Neuron (in vitro differentiated cells): Measurements from ENCODE around the gene KCNAB1.

Source experiments
- H2AFZ ChIP-seq: one replicate; pipeline ENCODE4 v1.6.1; 2013; ENCODE audit warnings: low read depth, mild to moderate bottlenecking, inconsistent platforms, low read length, moderate library complexity
- H3K27me3 ChIP-seq: one replicate; pipeline ENCODE4 v1.6.1; 2013; ENCODE audit warnings: low read length; ENCODE audit not compliant: insufficient read depth
- H3K36me3 ChIP-seq: one replicate; pipeline ENCODE4 v1.6.1; 2013; ENCODE audit warnings: low read length; ENCODE audit not compliant: insufficient read depth
- H3K4me1 ChIP-seq: one replicate; pipeline ENCODE4 v1.6.1; 2013; ENCODE audit warnings: low read length; ENCODE audit not compliant: insufficient read depth
- H3K4me3 ChIP-seq: 2 replicates; pipeline ENCODE4 v1.5.1; 2013; ENCODE audit warnings: mild to moderate bottlenecking, low read length, moderate library complexity
- H3K9me3 ChIP-seq: one replicate; pipeline ENCODE4 v1.6.1; 2013; ENCODE audit warnings: low read length

The KCNAB1 gene

GRCh38 chr3:156495816-156496215 lies 375.4 kb downstream of the KCNAB1 start:
- H2AFZ ChIP-seq, result no peak overlapping the region
- peaks cover 2% of the 10 kb centered on the region for H3K9me3 ChIP-seq
- H3K27me3 ChIP-seq, result no peaks in the 10 kb centered on the region
- no peaks in the 10 kb centered on the region for H3K36me3 ChIP-seq
- H3K4me3 ChIP-seq, result no peak overlapping the region
- peaks cover 3% of the 10 kb centered on the region for H3K4me1 ChIP-seq

DNA sequence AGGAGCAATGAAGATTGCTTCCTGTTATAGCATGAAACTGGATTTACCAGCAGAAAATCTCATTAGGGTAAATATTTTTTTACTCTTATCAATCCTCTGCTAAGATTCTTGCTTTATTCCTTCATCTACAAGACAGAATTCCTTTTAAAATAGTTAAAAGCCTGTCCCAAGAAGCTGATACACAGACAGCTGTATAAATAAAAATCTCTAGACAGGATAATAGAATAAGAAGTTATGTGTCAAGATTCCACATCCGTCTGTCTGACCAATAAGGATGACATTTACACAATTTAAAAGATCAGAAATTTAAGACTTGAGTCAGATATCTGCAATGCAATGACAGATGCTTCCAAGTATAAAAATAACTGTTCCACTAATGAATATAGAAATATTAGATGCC lies 376.9 kb downstream of the KCNAB1 start:
- Histone ChIP-seq H2AFZ (no peak overlapping the region), H3K27me3 (no peaks in the 10 kb centered on the region), H3K9me3 (peaks cover 2% of the 10 kb centered on the region), H3K4me3 (no peak overlapping the region), H3K36me3 (no peaks in the 10 kb centered on the region), H3K4me1 (peaks cover 3% of the 10 kb centered on the region)

- Histone ChIP-seq H2AFZ (no peak overlapping the region), H3K9me3 (peaks cover 2% of the 10 kb centered on the region), H3K4me3 (no peak overlapping the region), H3K27me3 (no peaks in the 10 kb centered on the region), H3K36me3 (no peaks in the 10 kb centered on the region), H3K4me1 (peaks cover 3% of the 10 kb centered on the region)
These were observed 377.9 kb downstream of the KCNAB1 start for GRCh38 chr3:156498307-156498706.

DNA sequence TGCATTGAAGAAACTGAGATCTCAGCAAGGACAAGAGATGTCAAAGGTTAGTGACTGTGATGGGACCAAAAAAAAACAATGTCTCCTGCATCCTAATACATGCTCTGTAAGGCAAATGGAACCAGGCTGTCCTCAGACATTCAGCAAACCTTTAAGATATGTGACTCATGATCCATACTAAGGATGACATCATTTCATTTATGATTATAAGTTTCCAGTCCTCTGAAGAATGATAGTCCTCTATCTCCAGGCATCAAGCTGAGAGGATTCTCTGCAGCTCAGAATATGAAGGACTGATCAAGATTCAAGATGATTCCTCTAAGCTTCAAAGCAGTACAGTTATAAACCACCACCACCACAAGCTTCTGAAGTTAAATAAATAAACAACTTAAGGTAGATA lies 386.9 kb downstream of the KCNAB1 start:
- Histone ChIP-seq H2AFZ (no peak overlapping the region), H3K4me3 (no peak overlapping the region), H3K4me1 (no peaks in the 10 kb centered on the region), H3K9me3 (no peaks in the 10 kb centered on the region), H3K27me3 (no peaks in the 10 kb centered on the region), H3K36me3 (no peaks in the 10 kb centered on the region)

DNA sequence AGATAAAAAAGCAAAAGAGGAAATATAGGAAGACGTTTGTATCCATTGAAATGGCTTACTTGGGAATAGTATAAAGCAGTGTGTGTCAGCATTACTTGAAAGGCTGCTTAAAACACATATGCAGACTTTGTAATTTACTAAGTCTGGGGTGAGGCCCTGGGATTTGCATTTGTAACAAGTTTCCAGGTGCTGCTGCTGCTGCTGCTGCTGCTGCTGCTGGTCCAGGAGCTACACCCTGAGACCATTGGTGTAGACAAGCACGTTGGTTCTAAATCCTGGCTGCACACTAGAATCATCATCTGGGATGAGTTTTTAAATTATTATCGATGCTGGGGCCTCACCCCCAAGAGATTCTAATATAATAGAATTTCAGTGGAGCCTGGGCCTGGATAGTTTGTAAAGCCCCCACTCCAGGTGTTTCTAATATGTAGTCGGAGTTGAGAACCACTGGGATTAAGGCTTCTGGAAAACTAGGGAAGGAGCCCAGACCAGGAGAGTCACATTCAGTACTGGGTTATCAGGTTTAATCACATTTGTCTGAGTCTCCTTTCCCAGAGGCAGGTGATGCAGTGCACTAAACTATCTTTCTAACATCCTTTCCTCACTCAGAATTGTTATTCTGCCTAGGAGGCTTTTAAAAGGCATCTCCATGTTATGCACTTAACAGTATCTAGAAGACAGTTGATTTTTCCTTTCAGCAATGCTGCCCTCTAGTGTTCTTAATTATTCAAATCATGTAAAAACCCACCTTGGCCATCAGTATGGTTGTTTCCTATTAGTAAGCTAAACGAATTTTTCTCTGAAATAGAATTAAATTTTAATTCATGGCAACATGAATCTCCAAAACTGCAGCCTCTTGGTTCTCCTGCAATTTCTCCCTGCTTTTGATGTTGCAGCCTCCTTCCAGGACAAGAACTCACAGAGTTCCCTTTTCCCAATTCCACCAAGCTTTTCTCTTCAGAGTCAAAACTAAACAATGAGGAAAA lies 389.1 kb downstream of the KCNAB1 start:
- Histone ChIP-seq H3K36me3 (no peaks in the 10 kb centered on the region), H3K4me1 (peaks cover 5% of the 10 kb centered on the region), H3K4me3 (no peak overlapping the region), H2AFZ (no peak overlapping the region), H3K9me3 (no peaks in the 10 kb centered on the region), H3K27me3 (no peaks in the 10 kb centered on the region)

- H3K4me3 ChIP-seq, result no peak overlapping the region
- no peaks in the 10 kb centered on the region for H3K9me3 ChIP-seq
- H3K36me3 ChIP-seq, result no peaks in the 10 kb centered on the region
- no peaks in the 10 kb centered on the region for H3K27me3 ChIP-seq
- H2AFZ ChIP-seq, result no peak overlapping the region
- H3K4me1 ChIP-seq, result peaks cover 14% of the 10 kb centered on the region
These were observed 391.8 kb downstream of the KCNAB1 start for GRCh38 chr3:156511987-156512677.

- no peaks in the 10 kb centered on the region for H3K9me3 ChIP-seq
- no peaks in the 10 kb centered on the region for H3K36me3 ChIP-seq
- no peak overlapping the region for H3K4me3 ChIP-seq
- H2AFZ ChIP-seq, result no peak overlapping the region
- no peaks in the 10 kb centered on the region for H3K27me3 ChIP-seq
- H3K4me1 ChIP-seq, result peaks cover 14% of the 10 kb centered on the region
These were observed 393.2 kb downstream of the KCNAB1 start for GRCh38 chr3:156513619-156514018.

DNA sequence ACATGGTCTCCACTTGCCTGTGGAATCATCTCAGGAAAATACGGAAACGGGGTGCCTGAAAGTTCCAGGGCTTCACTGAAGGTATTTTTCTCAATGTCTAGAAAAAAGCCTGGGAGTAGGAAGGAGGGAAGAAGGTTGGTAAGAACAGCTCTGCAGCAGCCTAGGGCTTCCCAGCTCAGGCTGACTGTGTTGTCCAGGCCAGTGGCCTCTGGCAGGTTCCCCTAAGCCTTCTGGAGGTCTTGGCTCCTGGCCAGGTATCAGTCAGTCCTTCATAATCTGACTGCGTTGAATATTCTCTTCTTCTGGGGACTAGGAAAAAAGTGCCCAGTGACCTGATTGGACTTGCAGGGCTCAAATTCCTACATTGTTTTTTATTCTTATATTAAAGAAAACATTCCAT lies 395.9 kb downstream of the KCNAB1 start:
- H2AFZ ChIP-seq, result no peak overlapping the region
- no peaks in the 10 kb centered on the region for H3K27me3 ChIP-seq
- H3K36me3 ChIP-seq, result no peaks in the 10 kb centered on the region
- H3K4me1 ChIP-seq, result peaks cover 14% of the 10 kb centered on the region
- no peaks in the 10 kb centered on the region for H3K9me3 ChIP-seq
- H3K4me3 ChIP-seq, result no peak overlapping the region

DNA sequence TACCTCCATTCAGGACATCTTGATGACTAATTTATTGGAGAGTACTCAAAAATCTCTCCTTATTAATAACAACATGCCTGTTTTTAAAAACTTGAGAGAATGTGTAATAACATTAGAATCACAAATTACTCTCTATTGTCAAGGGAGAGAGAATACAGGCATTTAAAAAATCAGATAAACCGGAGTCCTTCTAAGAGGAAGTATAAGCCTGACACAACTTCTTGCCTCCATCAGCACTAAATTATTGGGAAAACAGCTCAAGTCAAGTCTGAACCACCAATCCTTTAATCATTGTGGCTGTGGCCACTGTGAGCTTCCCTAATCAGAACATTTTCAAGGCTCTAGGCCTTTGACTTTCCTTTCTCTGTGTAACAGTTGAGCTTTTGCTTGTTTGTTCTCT lies 396.6 kb downstream of the KCNAB1 start:
- Histone ChIP-seq H3K36me3 (no peaks in the 10 kb centered on the region), H3K4me3 (no peak overlapping the region), H2AFZ (no peak overlapping the region), H3K27me3 (no peaks in the 10 kb centered on the region), H3K4me1 (peaks cover 14% of the 10 kb centered on the region), H3K9me3 (no peaks in the 10 kb centered on the region)

- Histone ChIP-seq H3K27me3 (no peaks in the 10 kb centered on the region), H3K36me3 (no peaks in the 10 kb centered on the region), H3K9me3 (no peaks in the 10 kb centered on the region), H3K4me1 (peaks cover 26% of the 10 kb centered on the region), H3K4me3 (no peak overlapping the region), H2AFZ (no peak overlapping the region)
These were observed 398.3 kb downstream of the KCNAB1 start for GRCh38 chr3:156518726-156519125.

GRCh38 chr3:156519758-156520162 lies 399.4 kb downstream of the KCNAB1 start:
- H3K4me3 ChIP-seq, result no peak overlapping the region
- H3K4me1 ChIP-seq, result peaks cover 26% of the 10 kb centered on the region
- H3K36me3 ChIP-seq, result no peaks in the 10 kb centered on the region
- H3K27me3 ChIP-seq, result no peaks in the 10 kb centered on the region
- no peak overlapping the region for H2AFZ ChIP-seq
- H3K9me3 ChIP-seq, result no peaks in the 10 kb centered on the region

DNA sequence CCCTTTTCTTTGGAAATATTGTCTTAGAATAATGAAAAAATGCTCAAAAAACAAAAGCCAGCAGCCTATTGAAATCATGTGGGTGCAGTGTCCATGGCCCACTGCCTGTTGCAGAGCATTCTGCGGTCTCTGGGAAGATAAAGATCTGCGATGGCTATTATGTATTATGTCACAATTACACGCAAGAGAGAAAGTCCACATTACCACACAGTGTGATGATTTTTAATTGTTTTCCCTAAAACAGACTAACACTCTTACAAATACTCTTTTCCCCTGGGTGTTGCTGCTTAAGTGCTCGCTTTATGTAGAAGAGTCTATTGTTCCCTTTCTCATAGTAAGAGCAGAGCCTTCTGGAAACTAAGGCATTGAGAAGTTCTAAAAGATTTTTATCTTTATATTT lies 402.3 kb downstream of the KCNAB1 start:
- H3K4me1 ChIP-seq, result peaks cover 17% of the 10 kb centered on the region
- H3K27me3 ChIP-seq, result no peaks in the 10 kb centered on the region
- H3K4me3 ChIP-seq, result no peak overlapping the region
- H3K36me3 ChIP-seq, result no peaks in the 10 kb centered on the region
- no peaks in the 10 kb centered on the region for H3K9me3 ChIP-seq
- no peak overlapping the region for H2AFZ ChIP-seq

GRCh38 chr3:156525808-156526207 lies 405.4 kb downstream of the KCNAB1 start:
- Histone ChIP-seq H3K36me3 (no peaks in the 10 kb centered on the region), H3K27me3 (no peaks in the 10 kb centered on the region), H3K4me1 (peaks cover 19% of the 10 kb centered on the region), H3K9me3 (no peaks in the 10 kb centered on the region), H2AFZ (no peak overlapping the region), H3K4me3 (no peak overlapping the region)
